Inflammatory macrophage treated with lipopolysaccharide for 4 hours (primary cell): ENCODE data around the gene CBFA2T2.
"Not testable (repeated sequence)": the region's sequence is repeated elsewhere in the genome, so short reads cannot be mapped to it uniquely, and the experiment has no call there.

Source experiments
- DNase-seq: peaks from one replicate; pipeline ENCODE4 v3.0.0-alpha.2; 2020

CBFA2T2 gene

DNA sequence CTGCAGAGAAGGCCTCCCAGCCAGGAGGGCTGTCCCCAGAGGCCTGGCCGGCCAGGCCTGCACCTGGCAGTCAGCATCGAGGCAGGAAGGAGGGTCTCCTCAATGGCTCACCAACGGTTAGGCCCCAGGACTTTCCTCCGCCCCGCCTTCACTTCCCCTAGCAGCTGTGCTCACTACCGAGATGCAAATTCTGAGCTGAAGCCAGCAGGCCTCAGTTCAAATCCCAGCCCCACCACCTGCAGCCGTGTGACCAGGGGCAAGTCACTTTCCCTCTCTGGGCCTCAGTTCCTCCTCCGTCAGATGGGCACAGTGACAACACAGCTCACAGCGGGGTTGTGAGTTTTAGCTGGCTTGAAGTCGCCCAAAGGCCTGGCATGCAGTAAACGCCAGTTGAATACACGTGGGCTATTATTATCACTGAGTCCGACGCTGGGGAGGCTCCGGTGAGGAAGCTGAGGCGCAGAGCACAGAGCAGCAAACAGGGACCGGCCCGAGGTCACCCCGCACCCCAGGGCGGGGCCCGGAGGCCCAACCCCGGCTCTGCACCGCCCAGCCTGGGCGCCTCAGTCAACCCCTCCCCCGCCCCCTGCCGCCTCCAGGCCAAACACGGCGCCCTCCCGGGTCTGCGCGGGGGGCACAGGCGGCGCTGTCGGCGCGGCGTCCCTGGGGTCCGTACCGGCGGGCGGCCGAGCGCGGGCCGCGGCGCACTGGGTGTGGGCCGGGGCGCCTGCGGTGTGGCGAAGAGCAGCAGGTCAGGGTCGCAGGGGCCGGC is 195.6 kb downstream of the CBFA2T2 start:
- DNase-seq: no peak

DNA sequence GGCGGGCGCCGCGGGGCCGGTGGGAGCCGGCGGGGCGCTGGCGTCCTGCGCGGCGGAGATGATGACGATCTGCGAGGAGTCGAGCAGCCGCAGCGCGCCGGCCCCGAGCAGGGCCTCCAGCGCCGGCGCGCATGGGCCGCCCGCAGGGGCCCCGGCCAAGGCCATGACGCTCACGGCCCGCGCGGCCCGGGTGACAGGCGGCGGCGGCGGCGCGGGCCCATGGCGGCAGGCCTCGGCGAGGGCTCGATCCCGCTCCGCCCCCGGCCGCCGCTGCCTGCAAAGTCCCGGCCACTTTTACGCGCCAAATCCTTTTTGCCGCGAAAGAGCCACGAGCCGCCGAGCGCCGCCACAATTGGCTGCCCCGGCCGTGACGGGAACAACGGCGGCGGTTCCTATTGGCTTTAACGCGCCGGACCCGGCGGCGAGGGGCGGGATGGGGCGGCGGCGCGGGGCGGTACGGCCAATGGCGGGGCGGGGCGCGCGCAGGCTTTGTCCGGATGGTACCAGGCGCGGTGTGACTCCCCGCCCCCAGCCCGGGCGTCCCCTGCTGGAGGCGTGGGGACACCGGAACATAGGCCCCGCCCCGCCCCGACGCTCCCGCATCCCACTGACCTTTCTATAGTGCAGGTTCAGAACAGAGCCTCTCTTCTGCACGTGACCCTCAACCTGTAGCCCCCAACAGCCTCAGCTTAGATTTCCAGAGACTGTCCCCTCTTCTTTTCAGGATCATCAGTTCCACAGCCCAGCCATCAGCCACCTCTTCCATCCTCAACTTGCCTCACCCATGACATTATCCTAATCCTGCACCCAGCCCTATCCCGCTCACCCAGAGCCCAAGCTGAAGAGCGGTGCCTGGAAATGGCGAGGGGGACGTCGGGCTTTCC is 196.4 kb downstream of the CBFA2T2 start, which contains the start of gene E2F1:
Gene E2F1, minus strand, starts transcription at position 286 of the 884 bp plus-strand sequence. Its CDS starts 121 bp downstream, at position 165.
- peak; percentile 94 for DNase-seq

DNA sequence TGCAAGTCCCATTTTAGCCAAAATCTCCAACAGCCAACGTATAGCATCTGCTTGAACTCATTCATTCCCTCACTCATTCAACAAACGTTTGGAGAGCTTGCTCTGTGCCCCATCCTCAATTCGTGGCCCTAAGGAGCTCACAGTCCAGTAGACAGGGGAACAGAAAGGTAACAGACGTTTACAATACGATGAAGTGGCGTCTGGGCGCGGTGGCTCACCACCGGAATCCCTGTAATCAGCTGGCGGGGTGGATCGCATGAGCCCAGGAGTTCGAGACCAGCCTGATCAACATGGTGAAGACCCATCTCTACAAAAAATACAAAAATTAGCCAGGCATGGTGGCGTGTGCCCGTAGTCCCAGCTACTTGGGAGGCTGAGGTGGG is 197.1 kb downstream of the CBFA2T2 start:
- no peak for DNase-seq

DNA sequence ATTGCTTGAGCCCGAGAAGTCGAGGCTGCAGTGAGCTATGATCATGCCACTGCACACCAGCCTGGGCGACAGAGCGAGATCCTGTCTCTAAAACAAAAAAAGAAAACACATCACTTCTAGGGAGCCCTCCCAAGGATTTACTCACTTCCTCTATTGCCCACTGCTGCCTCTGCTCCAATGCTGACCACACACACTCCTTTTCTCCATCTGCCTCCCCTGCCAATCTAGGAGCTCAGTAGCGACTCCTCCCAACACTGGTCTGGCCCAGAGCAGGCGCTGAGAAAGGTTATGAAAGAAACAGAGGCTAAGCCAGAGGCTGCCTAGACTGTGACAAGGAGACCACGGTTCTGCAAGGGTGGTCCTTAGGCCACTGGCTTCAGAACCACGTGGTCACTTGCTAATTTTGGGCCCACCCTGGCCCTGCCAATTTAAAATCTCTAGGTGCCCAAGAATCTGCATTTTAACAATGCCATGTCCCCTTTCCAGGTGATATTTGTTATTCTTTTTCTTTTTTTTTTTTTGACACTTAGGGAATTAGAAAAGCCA is 197.5 kb downstream of the CBFA2T2 start:
- peak; percentile 75 for DNase-seq

DNA sequence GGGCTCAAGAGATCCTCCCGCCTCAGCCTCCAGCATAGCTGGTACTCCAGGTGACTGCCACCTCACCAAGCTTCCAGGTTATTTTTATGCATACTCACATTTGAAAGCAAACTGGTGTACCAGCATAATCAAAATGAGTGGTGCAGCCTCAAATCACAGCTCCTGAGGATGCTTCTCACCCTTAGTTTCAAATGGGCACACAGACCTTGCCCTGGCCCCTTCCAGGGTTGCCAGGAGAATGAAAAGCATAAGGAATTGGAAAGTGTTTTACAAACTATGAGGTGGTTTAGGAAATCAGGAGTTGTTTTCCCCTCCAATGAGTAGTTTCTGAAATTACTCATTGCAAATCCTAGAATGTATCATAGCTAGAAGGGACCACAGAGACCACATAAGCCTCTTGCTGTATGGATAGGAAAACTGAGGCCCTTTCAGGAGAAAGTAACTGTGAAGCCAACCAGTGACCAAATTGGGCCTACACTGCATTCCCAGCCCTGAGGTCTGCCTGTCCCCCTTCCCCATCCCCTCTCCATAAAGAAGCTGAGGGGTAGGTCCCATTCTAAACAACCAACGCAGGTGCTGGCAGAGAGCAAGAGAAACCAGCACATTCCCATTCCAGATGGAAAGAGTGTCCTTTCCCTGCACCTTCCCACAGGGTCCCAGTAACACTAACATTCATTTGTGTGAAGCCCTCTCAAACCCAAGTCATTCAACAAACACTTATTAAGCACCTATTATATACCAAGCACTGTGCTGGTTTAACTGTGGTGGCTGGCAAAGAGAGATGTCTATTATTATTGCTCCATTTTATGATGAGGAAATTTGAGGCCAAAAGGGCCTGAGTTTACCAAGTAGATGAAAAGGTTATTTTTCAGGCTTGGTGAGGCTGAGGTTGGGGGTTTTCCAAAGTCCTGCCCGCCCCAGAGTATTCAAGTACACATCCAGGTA is 198.4 kb downstream of the CBFA2T2 start:
- no peak for DNase-seq

DNA sequence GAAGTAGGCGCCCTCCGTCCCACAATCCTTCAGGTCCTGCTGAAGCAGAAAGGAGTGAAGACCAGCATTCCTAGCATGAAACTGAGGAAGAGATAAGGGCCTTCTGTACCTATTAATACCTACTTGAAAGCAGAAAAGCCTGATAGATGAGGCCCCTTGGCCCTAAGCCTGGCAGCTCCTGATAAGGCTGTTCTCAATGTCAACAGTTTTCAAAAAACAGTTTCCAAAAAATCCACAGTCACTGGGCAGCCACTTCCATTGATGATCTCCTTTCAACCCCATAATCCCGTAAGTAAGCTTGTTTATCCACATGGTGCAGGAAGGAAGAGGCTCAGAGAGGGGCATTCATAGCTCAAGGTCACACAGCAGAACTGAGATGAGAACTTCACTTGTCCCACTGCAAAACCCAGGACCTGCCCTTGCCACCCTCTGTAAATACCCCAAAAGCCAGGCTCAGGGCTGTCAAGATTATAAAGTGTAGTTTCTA is 199.1 kb downstream of the CBFA2T2 start:
- DNase-seq: no peak

DNA sequence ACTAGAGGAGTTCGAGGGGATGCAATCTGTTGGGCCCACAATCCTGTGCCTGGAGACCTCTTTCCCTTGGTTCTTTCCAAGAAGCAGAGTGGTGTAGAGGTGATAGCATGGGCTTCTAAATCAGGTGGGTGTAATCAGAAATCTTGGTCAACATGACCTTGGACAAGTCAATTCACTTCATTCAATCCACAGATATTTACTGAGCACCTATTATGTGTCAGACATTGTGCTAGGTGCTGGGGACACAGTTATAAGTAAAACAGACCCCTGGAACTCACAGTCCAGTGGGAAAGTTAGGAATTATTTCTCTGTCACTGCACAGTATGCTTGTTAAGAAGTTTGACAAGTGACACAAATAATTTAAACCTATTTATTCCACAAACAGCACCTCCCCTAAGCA is 199.6 kb downstream of the CBFA2T2 start:
- DNase-seq: no peak

DNA sequence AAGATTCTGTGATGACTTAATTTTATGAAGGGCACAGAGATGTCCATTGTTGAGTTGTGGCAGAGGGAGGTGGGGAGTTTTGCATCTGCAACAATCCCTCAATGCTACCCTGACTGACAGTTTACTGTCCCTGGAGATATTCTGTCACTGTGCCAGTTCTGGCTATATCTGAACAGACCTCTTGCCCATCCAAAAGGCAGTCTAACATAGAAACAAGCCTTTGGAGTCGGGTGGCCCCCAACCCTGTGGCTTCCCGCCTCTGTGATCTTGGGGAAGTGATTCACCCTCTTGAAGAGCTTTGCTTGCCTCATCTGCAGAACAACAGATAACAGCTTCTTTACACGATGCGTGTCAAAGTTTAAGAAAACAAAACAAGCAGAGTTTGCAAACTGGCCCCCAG is 200.1 kb downstream of the CBFA2T2 start:
- peak; percentile 63 for DNase-seq

DNA sequence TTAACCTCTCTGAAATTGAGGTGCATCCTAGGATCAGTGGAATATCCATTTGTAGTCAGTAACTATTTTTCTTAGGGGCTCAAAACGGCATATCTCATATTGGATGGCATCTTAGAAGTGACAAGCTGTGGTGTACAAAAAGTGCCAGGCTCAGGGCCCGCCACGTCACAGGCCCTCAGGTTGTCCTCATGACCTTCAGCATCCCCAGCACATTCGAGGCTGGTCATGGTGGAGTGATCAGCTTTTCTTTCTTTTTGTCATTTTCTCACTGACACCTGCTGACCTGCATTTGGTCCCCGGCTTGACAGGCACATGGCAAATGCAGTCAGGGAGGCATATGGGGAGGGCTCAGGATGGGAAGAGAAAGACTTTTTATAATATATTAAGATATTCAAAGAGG is 203.4 kb downstream of the CBFA2T2 start:
- no peak for DNase-seq

DNA sequence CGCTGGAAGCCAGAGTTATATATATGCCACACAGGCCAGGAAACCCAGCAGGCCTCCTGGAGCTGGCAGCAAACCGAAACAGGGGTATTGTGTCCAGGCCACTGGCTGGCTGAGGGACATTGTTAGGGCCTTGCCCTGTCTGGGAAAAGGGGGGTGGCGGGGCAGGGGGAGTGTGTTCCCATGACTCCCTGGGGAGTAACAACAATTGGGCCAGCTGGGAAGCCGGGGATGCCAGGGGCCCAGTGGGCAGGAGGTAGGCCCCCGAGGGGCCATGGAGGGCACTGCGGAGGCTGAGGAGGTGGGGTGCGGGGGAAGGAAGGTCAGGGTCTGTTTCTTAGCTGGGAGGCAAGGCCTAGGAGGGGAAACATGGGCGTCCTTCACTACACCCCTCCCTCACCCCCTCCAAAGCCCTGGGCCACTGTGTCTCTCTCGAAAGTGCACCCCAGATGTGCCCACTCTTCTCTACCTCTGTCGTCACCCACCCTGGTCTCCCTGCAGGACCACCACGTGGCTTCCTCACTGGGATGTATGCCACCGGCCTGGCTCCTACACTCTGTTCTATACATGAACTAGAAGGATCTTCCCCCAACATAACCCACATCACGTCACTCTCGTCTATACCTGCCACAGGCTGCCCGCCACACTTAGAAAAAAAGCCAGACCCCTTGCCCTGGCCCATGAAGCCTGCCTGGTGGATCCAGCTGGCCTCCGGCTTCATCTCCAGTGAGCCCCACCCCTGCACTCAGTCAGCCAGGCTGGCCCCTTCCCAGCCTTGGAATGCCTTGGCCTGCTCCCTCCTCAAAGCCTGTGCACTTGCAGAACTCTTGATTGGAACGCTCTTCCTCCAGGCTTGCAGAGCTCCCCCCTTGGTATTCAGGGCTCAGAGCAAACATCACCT is 204.1 kb downstream of the CBFA2T2 start:
- DNase-seq: no peak

DNA sequence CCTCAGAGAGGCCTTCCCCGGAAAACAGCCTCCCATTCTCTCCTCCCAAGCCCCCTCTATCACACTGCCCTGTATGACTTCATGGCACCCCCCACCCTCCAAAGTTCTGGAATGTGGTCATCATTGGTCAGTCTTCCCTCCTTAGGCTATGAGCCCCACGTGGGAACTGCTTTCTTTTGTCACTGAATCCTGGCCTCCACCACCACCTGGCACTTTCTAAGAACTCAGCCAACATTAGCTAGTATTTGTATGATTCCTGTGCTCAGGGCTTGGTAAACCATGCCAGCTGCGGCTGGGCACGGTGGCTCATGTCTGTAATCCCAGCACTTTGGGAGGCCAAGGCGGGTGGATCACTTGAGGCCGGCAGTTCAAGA is 204.7 kb downstream of the CBFA2T2 start:
- DNase-seq: no peak

DNA sequence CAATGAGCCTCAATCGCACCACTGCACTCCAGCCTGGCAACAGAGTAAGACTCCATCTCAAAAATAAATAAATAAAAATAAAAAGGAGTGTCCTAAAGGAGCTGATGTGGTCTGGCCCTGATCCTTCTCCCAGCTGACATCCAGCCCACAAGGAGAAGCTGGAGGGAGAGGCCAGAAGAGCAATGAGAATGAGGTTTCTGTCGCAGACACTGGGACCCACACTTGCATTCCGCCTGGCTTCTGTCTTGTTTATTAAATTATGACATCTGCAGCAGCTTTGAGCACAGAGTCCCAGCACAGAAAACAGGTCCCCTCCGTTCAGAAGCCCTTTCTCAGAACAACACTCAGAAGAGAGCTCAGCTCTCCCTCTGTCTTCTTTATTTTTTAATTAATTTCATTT is 206.6 kb downstream of the CBFA2T2 start:
- DNase-seq: no peak

DNA sequence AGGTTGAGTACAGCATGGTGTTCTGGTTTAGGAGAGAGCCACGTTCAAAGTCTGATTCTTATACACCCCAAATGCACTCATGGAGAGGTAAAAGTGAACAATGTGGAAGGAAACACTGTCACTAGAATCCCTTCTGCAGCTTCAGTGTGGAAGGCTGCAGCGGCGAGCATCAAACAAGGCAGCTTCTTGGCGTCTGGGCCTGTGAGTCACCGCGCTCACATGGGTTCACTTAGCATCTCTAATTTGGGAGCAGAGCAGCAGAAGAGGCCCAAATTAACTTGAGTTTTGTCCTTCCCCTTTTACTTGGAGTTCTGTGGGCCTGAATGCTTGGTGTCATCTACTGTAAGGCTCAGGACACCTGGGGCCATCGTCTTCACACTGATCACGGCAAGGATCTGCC is 207.2 kb downstream of the CBFA2T2 start:
- DNase-seq: no peak

DNA sequence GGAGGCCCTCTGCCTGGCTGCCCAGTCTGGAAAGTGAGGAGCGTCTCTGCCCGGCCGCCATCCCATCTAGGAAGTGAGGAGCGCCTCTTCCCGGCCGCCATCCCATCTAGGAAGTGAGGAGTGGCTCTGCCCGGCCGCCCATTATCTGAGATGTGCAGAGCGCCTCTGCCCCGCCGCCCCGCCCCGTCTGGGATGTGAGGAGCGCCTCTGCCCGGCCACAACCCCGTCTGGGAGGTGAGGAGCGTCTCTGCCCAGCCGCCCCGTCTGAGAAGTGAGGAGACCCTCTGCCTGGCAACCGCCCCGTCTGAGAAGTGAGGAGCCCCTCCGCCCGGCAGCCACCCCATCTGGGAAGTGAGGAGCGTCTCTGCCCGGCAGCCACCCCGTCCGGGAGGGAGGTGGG is 209.1 kb downstream of the CBFA2T2 start:
- DNase-seq: not testable (repeated sequence)
